A172 (cell line): Measurements from ENCODE around the gene CYP19A1. TPM values are rescaled to one million over a fixed set of nuclear protein-coding genes. Genes with fewer than 3 reads are reported as not detected.
"Not testable (repeated sequence)": the region's sequence is repeated elsewhere in the genome, so short reads cannot be mapped to it uniquely, and the experiment has no call there.

ENCODE experiments used
- DNase-seq: peaks from one replicate; pipeline ENCODE4 v3.0.0-alpha.2; 2015; ENCODE audit warnings: low spot score
- total RNA-seq: library from RNA; depleted of rRNA; stranded (reverse); fragments of >200 nt; shearing (Covaris generic); gene quantifications from 2 replicates; pipeline ENCODE4 v1.2.3, GENCODE V29; 2014

The CYP19A1 gene
- total RNA-seq, 1 experiment from 2014 or later = not detected

DNA sequence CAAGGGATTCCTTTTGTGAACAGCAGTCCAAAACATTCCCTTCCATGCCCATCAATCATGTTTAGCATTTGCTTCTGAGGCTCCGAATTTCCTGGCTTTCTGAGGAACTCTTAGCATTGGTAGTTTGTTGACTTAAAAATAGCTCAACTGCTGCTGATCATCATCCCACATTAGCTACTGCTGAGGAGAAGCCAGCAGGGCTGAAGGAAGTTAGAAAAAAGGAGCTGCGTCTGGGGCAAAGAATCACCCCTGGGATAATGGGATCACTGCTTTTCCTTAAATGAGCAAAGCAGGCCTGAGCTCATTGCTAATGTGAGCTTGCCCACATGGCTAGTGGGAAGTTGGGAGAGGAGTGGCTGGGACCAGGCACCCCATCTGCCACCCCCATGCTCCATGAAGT, 39.8 kb downstream of the CYP19A1 start:
- DNase-seq = no peak

DNA sequence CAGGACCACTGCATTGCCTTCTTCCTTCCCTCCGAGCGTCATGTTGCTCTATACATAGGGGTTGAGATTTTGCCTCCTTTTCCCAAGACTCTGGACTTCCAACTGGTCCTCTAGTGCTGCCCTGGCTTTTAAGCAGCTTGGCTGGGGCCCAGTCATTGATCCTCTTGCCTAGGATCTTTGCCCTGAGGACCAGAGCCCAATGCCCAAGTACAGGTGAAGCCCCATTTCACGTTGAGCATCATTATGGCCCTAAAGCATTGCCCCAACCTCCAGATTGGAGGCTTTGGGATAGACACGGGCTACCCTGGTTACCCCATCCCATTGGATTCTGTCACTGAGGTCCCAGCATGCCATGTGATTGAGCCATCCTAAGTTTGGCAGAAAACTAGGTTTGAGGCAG, 47.7 kb downstream of the CYP19A1 start:
- no peak for DNase-seq

DNA sequence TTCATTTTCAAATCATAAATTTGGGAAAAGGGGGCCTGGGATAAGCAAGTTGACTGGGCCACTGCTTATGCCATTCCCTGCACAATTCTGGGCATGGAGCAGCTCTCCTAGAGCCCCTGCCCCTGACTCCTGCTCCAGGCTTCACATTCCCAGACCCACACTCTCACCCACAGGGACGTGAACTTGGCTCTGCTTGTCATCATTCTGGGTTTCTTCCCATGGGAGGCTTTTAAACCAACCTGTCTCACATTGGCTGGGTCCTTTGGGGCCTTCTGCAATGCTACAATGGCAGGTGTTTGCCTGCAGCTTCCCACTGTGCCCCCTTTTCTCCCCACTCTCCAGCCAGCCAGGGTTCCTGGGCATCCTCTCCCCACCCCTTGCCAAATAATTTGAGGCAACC, 49.1 kb downstream of the CYP19A1 start:
- DNase-seq = no peak

DNA sequence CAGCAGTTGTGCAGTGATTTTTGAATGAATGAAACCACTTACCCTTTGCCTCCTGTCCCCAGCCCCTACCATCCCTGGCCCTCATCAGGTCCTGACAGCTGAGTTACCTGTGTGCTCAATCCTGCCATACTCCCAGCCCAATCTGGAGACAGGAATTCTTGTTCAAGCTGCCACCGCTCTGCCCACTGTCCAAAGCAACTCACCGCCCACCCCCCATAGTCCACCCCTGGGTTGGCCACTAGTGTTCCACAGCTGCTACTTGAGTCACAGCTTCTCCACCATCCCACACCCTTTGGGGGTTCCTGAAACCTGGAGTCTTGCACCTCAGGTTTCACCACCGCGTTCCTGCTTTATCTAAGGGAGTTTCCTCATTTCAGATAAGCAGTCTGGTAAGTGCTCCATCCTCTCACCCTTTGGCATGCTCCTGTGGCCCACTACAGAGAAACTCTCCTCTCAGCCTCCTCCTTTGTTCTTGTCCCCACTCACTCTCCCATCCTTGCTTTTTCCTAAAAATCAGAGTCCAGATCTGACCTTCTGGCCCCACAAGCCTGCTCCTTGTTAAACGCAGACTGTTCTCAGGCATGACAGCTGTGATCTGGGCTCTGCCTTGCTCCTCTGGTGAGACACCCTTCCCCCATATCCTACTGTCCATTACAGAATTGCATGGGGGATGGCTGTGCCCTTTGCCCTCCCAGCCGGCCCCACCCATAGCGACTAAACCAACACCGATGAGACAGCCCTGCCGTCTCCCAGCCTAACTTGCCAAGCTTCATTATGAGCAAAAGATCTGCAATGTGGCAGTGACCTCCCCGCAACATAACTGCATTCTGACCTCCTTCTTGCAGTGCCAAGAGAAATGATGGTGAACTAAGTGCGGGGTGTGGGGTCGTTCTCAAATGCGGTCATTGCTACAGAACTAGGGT, 50.0 kb downstream of the CYP19A1 start:
- DNase-seq = no peak

DNA sequence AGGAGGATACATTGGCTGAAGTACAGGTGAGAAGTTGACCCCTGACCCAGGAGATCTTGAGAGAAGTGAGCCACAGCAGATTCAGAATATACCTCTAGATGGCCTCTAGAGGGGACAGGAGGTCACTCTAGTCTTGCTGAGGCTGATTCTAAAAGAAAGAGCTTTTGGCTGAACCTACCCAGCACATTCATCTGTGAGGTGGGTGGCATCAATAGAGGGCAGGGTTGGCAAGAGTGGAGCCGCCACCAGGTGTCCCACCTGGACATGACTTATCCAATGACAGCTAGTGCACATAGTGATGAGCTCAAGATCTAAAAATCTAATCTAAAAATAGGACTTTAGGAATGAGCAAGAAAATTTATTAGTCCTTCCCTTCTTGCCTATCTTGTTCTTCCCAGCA, 51.6 kb downstream of the CYP19A1 start:
- peak; percentile 5 for DNase-seq

DNA sequence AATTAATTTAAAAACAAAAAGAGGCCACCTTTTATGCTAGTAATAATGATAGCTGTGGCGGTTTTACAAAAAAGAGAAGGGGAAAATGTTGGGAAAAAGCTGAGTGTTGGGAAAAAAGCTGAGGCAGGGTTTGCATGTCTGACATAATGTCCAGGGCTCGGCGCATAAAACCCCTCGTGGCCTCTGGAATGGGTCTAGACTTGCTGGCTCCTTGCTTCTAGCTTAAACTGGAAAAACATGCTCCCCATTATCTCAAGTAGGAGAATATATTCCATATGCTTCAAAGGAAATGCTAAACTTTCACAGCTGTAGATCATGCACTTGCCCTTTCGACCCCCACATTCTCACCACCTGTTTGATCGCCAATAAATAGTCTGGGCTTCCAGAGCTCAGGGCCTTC, 53.0 kb downstream of the CYP19A1 start:
- no peak for DNase-seq

DNA sequence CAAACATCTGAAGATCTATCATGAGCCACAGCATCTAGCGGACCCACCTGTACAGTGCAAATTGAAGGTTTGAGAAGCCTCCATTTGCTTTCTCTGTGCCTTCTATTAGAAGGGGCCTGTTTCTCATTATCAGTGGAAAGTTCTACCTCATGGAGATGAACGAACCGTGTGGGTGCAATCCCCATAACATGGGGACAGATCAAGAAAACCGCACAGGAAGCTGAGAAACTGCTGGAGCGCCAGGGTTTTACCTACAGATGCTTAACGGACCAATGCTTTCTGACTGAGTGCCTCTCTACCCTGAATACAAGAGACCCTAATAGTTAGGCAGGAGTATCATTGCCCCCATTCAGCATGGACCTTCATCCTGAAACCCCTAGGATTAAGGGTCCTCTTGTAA, 53.5 kb downstream of the CYP19A1 start:
- no peak for DNase-seq

DNA sequence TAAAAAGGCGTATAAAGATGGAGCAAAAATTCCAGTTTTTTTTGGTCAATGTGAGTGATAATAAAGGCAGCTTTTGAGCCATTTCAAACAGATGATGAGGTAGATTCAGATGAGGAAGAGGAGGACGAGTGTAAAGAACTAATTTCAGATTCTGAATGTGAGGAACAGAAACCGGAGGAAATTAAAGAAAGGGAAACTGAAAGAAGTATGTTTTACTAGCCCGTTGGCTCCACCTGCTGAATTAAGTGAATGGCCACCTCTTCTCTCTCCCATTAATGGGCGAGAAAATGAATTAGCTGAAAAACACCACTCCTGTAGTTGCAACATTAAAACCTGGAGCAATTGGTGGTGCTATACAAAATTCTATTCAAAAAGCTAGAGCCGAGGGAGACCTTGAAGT, 55.4 kb downstream of the CYP19A1 start:
- no peak for DNase-seq

DNA sequence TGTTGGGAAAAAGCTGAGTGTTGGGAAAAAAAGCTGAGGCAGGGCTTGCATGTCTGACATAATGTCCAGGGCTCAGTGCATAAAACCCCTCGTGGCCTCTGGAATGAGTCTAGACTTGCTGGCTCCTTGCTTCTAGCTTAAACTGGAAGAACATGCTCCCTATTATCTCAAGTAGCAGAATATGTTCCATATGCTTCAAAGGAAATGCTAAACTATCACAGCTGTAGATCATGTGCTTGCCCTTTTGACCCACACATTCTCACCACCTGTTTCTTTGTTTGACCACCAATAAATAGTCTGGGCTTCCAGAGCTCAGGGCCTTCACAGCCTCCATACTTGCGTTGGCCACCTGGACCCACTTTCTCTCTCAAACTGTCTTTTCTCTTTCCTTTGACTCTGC, 56.2 kb downstream of the CYP19A1 start:
- DNase-seq = not testable (repeated sequence)

DNA sequence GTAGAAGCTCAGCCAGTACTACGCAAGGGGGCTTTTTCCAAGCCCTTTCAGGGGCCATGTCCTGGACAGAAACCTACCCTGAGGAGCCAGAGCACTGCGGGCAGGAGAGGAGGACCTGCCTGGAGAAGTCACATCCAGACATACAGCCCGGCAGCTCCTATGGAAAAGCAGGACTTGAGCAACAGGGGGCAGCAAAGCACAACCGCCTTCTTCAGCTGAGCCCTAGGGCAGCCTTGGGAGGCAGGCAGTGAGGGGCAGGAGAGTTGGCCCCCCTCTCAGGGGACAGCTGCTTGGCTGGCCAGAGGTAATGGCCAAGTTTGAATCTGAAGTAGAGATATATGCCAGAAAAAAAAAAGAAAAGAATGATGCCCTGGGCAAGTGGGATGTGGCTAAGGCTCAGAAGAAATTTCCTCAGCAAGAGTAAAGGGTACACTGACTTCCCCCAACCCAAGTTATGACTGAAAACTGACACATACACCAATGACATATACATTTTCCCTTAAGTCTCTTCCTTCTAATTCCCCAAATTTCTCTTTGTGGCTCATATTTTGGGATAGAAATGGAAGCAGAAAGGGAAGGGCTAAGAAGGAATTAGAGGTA, 56.9 kb downstream of the CYP19A1 start:
- DNase-seq = peak; percentile 27

DNA sequence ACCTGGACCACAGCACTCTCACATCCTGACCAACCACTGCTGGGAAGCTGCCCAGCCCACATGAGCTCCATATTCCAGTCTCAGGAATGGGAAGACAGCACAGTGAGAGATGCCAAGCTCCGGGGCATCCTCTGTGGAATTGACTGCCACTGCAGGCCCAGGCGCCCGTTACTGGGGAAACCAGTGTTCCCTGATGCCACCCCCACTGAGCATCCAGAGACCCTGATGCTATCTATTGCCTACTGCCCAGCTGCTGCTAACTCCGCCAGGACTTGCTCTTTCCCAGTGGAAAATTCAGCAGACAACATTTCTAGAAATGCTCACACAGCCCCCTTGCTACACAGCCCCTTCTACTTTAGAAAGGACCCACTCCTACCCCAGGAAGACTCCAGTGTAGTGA, 57.6 kb downstream of the CYP19A1 start:
- DNase-seq = no peak

DNA sequence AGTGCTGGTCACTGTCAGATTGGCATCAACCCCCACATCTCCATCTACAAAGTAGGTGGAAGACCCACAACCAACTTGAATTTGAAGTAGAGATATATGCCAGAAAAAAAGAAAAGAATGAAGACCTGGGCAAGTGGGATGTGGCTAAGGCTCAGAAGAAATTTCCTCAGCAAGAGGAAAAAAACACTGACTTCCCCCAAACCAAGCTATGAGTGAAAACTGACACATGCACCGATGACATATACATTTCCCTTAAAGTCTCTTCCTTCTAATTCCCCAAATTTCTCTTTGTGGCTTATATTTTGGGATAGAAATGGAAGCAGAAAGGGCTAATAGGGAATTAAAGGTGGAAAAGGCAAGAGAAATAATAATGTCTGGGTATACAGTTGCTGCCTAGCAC, 59.0 kb downstream of the CYP19A1 start:
- no peak for DNase-seq

DNA sequence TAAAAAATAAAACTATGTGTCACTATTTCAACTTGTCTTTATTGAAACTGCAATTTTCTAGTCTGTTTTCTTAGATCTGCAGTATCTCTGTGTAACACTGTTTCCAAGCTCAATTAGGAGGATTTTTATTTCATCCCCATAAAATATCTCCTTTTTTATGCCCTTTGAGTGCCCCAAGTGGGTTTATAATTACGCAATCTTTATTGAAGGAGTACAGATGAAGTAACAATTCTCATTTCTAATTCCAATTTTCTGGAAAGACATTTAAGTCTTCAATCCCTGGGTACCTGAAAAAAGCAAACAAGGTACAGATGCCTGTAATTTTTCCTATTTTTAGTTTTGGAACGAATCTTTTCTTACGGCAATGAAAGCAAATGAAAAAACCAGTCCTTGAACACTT, 61.3 kb downstream of the CYP19A1 start:
- no peak for DNase-seq

DNA sequence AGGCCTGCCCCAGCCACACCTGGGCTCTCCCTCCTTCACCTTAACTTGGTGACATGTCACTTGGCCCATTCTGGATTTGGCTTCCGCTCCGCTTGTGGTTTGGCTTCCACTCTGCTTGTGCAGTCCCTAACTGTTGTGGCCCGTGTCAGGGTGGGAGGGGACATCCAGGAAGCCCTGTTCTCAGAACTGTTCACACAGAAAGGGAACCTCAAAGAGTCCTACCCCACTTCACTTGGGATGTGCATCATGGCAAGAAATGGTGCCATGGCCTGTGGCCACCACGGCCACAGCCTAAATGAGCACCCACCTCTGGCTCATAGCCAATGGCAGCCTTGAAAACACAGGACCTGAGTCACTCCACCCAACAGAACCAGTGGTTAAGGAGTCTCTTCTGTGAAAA, 63.4 kb downstream of the CYP19A1 start:
- DNase-seq = no peak

DNA sequence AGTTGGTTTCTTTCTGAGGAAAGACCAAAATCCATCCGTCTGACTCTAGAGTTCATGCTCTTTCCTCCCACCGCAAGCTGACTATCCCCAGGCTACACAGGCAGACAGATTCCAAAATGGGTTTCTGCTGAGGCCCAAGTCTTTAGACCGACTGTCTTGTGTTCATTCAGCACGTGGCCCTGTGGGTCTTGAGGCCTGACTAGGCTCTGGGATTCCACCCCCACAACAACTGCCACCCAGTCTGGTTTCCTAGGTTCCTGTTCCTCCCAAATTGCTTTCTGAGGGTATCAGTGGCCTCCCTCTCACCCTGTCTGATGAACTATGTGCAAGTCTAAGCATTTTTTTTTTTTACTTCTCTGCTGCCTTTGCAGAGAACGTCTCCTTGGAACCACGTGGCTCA, 67.7 kb downstream of the CYP19A1 start:
- no peak for DNase-seq

DNA sequence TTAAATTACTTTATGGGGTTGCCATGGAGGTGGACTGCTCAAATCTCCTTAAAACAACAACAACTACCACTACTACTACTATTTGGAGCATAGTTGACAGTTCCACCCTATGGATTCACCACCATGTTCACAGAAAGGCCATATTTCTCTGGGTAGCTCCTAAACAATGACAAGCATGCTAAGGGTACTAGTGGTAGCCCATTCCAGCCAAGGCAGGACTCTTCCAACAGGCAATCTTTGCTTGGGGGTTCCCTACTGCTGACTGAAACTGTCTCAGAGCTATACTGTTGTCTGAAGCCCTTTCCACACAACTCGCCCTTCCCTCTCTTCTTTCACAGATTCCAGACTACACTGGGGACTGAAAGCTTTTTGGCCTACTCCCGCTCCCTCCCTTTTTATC, 68.9 kb downstream of the CYP19A1 start:
- DNase-seq = no peak

DNA sequence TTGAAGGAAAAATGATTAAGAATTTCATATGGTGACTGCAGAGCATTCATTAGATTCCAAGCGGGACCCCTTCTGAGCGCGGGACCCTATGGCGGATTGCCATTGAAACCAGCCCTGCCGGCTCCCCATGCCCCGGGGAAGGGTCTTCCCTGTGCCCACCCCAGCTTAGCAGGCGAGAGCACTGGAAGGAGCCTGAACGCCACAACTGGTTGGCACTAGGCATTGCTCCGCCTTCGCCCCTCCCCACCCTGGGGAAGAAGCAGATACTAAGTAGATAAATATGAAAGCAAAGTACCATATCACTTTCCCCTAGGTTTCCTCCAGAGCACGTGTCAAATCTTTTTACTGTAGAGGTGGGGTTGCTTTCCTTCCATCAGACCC, 70.7 kb downstream of the CYP19A1 start:
- DNase-seq = peak; percentile 6

DNA sequence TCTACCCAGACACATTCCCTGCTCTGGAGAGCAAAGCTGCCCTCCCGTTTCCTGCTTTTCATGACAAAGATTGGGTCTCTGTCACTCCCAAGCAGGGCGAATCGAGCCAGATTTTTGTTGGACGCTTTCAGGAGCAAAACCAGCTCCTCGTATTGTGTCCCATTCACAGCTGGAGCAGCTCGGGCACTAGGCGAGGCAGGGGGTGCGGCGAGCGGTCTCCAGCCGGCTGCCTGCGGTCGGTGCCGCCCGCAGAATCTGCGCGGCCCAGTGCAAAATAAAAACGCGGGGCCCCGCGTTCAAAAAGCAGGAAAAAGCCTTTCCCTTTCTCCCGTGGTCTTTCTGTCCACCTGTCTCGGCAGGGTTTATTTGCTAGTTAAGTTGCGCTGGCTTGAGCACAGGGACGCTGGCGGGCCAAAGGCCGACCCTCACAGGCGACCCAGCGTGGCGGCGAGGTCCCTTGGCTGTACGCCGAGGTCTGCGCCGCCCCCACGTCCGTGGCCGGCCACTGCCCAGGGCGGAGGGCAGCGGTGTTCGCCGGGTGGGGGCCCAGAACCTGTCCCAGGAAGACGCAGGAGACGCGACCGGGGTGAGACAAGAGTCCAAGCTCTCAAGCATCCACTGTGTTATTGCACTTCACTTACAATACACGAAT, 71.2 kb downstream of the CYP19A1 start:
- DNase-seq = no peak

DNA sequence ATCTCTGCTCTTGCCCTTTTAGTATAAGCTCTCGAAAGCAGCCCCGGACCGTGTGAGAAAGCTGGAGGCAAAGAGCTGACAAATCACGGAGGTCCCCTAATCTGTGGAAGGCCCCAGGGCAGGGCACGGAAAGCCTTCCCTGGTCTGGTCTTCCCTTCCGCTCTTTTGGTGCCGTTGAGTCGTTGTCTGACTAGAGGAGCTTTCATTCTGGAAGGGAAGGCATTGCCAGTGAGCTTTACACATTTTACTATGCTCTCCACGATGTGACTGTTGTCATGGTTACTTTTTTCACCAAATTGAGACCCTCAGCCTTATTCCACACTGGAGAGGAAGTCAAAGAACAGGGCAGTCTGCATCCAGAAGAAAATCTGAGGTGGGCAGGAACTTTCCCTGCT, 71.7 kb downstream of the CYP19A1 start:
- DNase-seq = no peak

DNA sequence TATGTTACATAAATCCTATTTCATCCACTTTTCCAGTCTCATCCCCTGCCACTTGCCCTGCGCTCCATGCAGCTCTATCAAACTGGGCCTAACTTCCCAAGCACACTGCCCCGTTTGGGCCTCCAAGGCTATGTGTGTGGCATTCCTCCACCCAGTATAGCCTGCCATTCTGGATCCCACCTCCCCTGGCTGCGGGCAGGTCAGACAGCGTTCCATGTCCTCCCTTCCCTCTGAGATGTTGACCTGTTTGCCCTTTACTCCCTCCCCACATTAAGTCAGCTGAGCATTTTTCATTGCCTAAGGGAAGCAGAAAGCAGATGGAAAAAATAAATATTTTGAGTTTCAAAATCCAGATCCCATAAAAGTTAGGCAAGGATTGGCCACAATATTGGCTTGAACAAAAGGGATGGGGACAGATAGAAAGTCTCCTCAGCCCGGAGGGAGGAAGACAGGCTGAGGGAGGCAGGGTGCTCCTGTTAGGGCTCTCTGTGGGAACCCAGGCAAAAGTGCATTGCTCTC, 73.3 kb downstream of the CYP19A1 start:
- DNase-seq = no peak

DNA sequence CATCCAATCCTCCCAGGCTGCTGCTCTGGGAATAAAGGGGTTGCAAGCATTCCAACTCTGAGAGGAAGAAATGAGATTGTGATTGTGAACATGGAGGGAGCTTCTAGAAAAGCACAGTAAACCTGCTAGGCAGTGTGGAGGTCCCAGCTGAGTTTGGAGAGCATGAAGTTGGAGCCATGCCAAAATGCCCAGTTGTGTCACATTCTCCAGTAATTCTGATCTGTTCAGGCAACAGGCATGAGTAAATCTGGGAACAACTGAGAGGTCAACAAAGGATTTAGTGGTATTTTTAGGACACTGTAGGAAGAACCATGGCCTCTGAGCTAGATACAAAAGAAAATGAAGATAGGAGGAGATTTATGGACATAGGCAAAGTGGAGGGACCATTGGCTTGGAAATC, 74.7 kb downstream of the CYP19A1 start:
- no peak for DNase-seq

DNA sequence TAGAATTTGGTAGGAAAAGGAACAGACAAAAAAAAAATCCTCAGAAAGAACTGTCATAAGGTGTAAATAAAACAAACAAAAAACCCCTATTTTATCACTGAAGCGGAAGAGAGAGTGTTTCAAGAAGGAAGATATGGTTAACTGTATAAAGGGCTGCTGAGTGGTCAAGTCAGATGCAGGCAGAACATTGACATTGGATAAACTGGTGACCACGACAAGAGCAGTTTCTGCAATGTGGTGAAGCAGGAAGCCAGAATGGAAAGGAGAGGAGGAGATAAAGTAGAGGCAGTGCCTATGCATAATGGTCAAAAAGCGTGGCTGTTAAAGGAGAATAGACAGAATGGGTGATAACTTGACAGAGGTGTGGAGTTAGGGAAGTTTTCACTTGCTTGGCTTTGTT, 75.3 kb downstream of the CYP19A1 start:
- no peak for DNase-seq

DNA sequence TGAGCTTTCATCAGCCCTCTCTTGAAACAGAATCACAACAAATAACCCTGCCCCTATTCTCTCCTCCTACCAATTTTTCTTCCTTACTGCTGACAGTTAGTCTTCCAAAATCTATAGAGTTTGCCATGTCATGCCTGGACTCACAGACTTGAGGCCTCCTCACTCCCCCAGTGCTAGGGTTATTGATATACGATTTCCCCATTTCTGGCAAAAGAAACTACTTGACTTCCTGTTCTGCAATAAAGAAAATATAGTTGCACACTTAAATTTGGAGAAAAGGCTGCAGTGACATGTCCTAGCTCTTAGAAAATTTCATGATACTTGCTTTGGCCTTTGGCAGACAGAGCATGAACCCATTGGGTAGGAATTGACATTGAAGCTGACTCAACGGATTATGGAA, 75.9 kb downstream of the CYP19A1 start:
- DNase-seq = no peak
